Endothelial cell of umbilical vein (primary cell): Measurements from ENCODE around the gene ARHGAP15. TPM values are rescaled to one million over a fixed set of nuclear protein-coding genes. Genes with fewer than 3 reads are reported as not detected.

Source experiments
- BruUV-seq: library from RNA; stranded (reverse); fragments of 400-500 nt; replicated peaks from 2 replicates; lab custom pipeline; 2021; lab: Mats Ljungman, UMichigan
- CTCF ChIA-PET: fragments of 300-600, 350-600 bp; sonication (Branson Sonifier 250); formaldehyde crosslinking; loops from one replicate; lab custom pipeline; 2021; ENCODE audit warnings: antibody characterized with exemption, inconsistent platforms; lab: Charles Lee
- POLR2A ChIA-PET: fragments of 300-600, 350-600 bp; sonication (Branson Sonifier 250); formaldehyde crosslinking; loops from one replicate; lab custom pipeline; 2021; ENCODE audit warnings: antibody characterized with exemption, inconsistent platforms; lab: Charles Lee
- DNase-seq: peaks from one replicate; pipeline ENCODE4 v3.0.0-alpha.2; 2011; ENCODE audit warnings: low read depth, low spot score
- FAIRE-seq: peaks from 2 replicates; lab custom pipeline; 2011; peaks lifted over from hg19 to GRCh38; lab: Jason Lieb, UNC
- H2AFZ ChIP-seq: 2 replicates; pipeline ENCODE4 v1.6.0; 2012; ENCODE audit warnings: low read depth, low read length, control low read depth, inconsistent platforms
- H3K27ac ChIP-seq: 2 replicates; pipeline ENCODE4 v1.5.1; 2011; ENCODE audit warnings: low read depth, mild to moderate bottlenecking, control low read depth, low read length, moderate library complexity; ENCODE audit not compliant: insufficient read depth
- H3K27me3 ChIP-seq, 2 experiments: 2 replicates each; pipeline versions ENCODE4 v1.6.0 to v1.6.1; 2011; ENCODE audit warnings: low read length in 2 of 2, mixed read lengths in 1 of 2; ENCODE audit not compliant: control insufficient read depth in 2 of 2, insufficient read depth in 2 of 2
- H3K36me3 ChIP-seq, 2 experiments: 2 replicates in 1 of 2; 3 replicates in 1 of 2; pipeline ENCODE4 v1.5.1; 2011; ENCODE audit warnings: low read length in 2 of 2, mild to moderate bottlenecking in 1 of 2, moderate library complexity in 1 of 2; ENCODE audit not compliant: control insufficient read depth in 2 of 2, insufficient read depth in 2 of 2; ENCODE audit errors: extremely low read depth in 1 of 2
- H3K4me1 ChIP-seq: 3 replicates; pipeline ENCODE4 v1.5.1; 2011; ENCODE audit warnings: mild to moderate bottlenecking, low read length; ENCODE audit not compliant: control insufficient read depth, insufficient read depth; ENCODE audit errors: extremely low read depth
- H3K4me2 ChIP-seq: 2 replicates; pipeline ENCODE4 v1.6.1; 2011; ENCODE audit warnings: low read length, control low read depth, mixed read lengths; ENCODE audit not compliant: insufficient read depth
- H3K4me3 ChIP-seq, 3 experiments: fragments of 200-600 bp in 1 of 3; sonication (generic), shearing (Covaris generic) in 1 of 3; replicated peaks in 1 of 3; 2 replicates each; pipeline ENCODE4 v1.5.1; 2011 to 2016; ENCODE audit warnings: control low read depth in 3 of 3, low read length in 3 of 3, mild to moderate bottlenecking in 2 of 3, inconsistent platforms in 1 of 3, low read depth in 1 of 3, moderate library complexity in 1 of 3; ENCODE audit not compliant: insufficient read depth in 1 of 3
- H3K79me2 ChIP-seq: 2 replicates; pipeline ENCODE4 v1.6.0; 2012; ENCODE audit warnings: low read length, inconsistent platforms; ENCODE audit not compliant: control insufficient read depth, insufficient read depth
- H3K9ac ChIP-seq: replicated peaks from 2 replicates; pipeline ENCODE3; 2011; ENCODE audit warnings: low read length, control low read depth; ENCODE audit not compliant: insufficient read depth; ENCODE audit errors: extremely low read depth
- H3K9me1 ChIP-seq: replicated peaks from 3 replicates; pipeline ENCODE4 v1.6.0; 2011; ENCODE audit warnings: mild to moderate bottlenecking, low read length; ENCODE audit not compliant: control insufficient read depth, insufficient read depth; ENCODE audit errors: extremely low read depth
- H3K9me3 ChIP-seq: replicated peaks from 2 replicates; pipeline ENCODE4 v1.5.1; 2012; ENCODE audit warnings: low read length, inconsistent platforms; ENCODE audit not compliant: control insufficient read depth, insufficient read depth
- H4K20me1 ChIP-seq: replicated peaks from 2 replicates; pipeline ENCODE3; 2011; ENCODE audit warnings: mild to moderate bottlenecking, low read length; ENCODE audit not compliant: control insufficient read depth, insufficient read depth; ENCODE audit errors: extremely low read depth
- EZH2 ChIP-seq: IDR thresholded peaks from 2 replicates; pipeline ENCODE4 v1.6.1; 2012; ENCODE audit warnings: borderline replicate concordance, low read depth, mild to moderate bottlenecking, moderate library complexity, low read length, inconsistent platforms; ENCODE audit not compliant: severe bottlenecking
- GATA2 ChIP-seq: IDR thresholded peaks from 2 replicates; pipeline ENCODE4 v1.7.0; 2011; ENCODE audit warnings: low read depth, mild to moderate bottlenecking, moderate library complexity, mixed read lengths, low read length; ENCODE audit not compliant: insufficient read length, insufficient read depth
- JUN ChIP-seq: IDR thresholded peaks from 2 replicates; pipeline ENCODE4 v1.6.1; 2011; ENCODE audit warnings: borderline replicate concordance, low read depth; ENCODE audit not compliant: insufficient read length, insufficient read depth
- POLR2A ChIP-seq: IDR thresholded peaks from 2 replicates; pipeline ENCODE4 v1.6.1; 2012; ENCODE audit warnings: low read depth, mild to moderate bottlenecking, control low read depth, low read length
- POLR2AphosphoS5 ChIP-seq: IDR thresholded peaks from 2 replicates; pipeline ENCODE4 v1.6.1; 2012; ENCODE audit warnings: low read depth, mild to moderate bottlenecking, control low read depth, low read length, moderate library complexity; ENCODE audit not compliant: insufficient read depth
- dilution Hi-C: fragments of 300-500 bp; cut with MboI; formaldehyde crosslinking; loops from one replicate; pipeline ENCODE4 v1.15.0; 2019; ENCODE audit warnings: low sequenced_read_pairs; ENCODE audit not compliant: extremely low pct_ligation_motif_present
- intact Hi-C: fragments of 100-400 bp; cut with micrococcal nuclease; formaldehyde crosslinking; loops from one replicate; pipeline ENCODE4 v1.10.0; 2022
- polyA plus RNA-seq, 4 experiments: library from polyadenylated mRNA; depleted of rRNA in 3 of 4; stranded (reverse) in 3 of 4; unstranded in 1 of 4; fragments of >200 nt; gene quantifications; 2 replicates each; pipeline versions ENCODE4 v1.2.1 to v1.2.3, GENCODE V29; 2011 to 2012; ENCODE audit warnings: missing spikeins in 1 of 4
- total RNA-seq: library from RNA; stranded (reverse); gene quantifications from 2 replicates; pipeline ENCODE4 v1.2.3, GENCODE V29; 2021

ARHGAP15 gene
- total and polyA plus RNA-seq, 2 donors (not counting 3 experiments of a cell fraction or from before 2014, with no cell fraction given): not detected

DNA sequence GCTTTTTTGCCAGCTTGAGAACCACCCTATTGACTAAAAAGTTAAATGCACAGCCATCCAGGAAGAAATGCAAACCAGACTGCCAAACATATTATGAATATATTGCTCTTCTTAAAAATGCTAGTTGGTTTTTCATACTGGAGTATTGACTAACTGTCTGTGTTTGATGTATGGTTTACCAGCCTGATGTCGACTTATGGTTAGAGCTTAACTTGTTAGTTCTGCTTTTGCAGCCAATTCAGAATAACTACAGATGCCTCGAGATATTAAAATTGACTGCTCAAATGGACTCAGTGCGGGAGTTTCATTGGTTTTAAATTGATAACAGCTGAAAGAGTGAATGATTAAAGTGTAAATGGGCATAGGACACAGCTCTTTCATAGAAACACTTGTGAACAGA is 369.8 kb downstream of the ARHGAP15 start:
- Histone ChIP-seq H3K9me3 (no peaks in the 10 kb centered on the region), H3K36me3 (no peaks in the 10 kb centered on the region), H3K79me2 (no peaks in the 10 kb centered on the region), H2AFZ (no peak overlapping the region), H4K20me1 (no peaks in the 10 kb centered on the region), H3K4me2 (no peak overlapping the region), H3K4me3 (no peak overlapping the region), H3K9ac (no peak overlapping the region), H3K4me1 (no peaks in the 10 kb centered on the region), H3K27me3 (no peaks in the 10 kb centered on the region), H3K27ac (no peak overlapping the region), H3K9me1 (no peaks in the 10 kb centered on the region)
- TF ChIP-seq POLR2AphosphoS5 (no peak), JUN (no peak), POLR2A (no peak), EZH2 (no peak)
- ChIA-PET POLR2A (no interaction called here), CTCF (no interaction called here)
- no peak for DNase-seq
- no TSS peak for BruUV-seq
- dilution Hi-C loops: no loop called here
- FAIRE-seq: no peak
- intact Hi-C loops: no loop called here

DNA sequence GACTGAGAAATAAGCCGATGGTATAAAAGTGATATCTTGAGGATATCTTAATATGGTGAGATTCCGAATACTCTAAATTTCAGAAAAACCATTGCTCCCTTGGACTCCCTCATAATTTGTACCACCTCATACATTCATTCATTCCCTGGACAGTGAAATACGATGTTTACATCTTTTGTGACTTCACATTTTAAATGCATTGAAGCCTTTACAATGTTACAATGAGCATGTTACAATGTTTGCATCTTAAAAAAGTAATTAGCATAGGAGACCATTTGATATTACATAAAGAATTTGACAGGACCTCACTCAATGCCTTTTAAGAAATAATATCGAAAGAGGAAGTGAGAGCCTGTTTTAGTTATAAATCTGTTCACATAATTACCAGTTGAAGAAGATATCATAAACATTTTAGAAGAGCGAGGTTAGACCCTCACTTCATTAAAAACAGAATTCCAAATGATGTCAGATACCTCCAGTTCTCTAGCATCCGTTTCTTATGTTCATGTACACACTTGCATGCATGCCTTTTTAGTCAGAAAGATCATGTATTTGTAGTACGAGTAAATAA is 372.0 kb downstream of the ARHGAP15 start:
- H3K4me2 ChIP-seq: no peak overlapping the region
- H2AFZ ChIP-seq: no peak overlapping the region
- POLR2A ChIA-PET: no interaction called here
- CTCF ChIA-PET: no interaction called here
- no peak overlapping the region for H3K4me3 ChIP-seq
- FAIRE-seq (no peak), DNase-seq (no peak)
- H3K79me2 ChIP-seq: no peaks in the 10 kb centered on the region
- intact Hi-C loops (no loop called here), dilution Hi-C loops (no loop called here)
- no peak overlapping the region for H3K9ac ChIP-seq
- no TSS peak for BruUV-seq
- TF ChIP-seq POLR2AphosphoS5 (no peak), EZH2 (no peak), GATA2 (no peak), JUN (no peak)
- no peaks in the 10 kb centered on the region for H3K36me3 ChIP-seq
- H3K9me1 ChIP-seq: no peaks in the 10 kb centered on the region
- no peaks in the 10 kb centered on the region for H3K9me3 ChIP-seq
- H3K27me3 ChIP-seq: no peaks in the 10 kb centered on the region
- no peaks in the 10 kb centered on the region for H4K20me1 ChIP-seq
- H3K27ac ChIP-seq: no peak overlapping the region
- no peaks in the 10 kb centered on the region for H3K4me1 ChIP-seq
